GM21723 (cell line): ENCODE data around the gene PPL.

Experiments
- ATAC-seq: cut with Tn5 transposase; IDR thresholded peaks from one replicate; pipeline ENCODE4 v1.9.1; 2021; ENCODE audit warnings: mild to moderate bottlenecking, moderate library complexity; ENCODE audit not compliant: unreplicated experiment

Gene PPL

GRCh38 chr16:4891097-4891885, 45.7 kb downstream of the PPL start:
- no peak for ATAC-seq

- no peak for ATAC-seq
These were observed 46.3 kb downstream of the PPL start for GRCh38 chr16:4890686-4891085.

GRCh38 chr16:4890026-4890425, 46.9 kb downstream of the PPL start:
- ATAC-seq, result no peak

- ATAC-seq, result no peak
These were observed 48.4 kb downstream of the PPL start for GRCh38 chr16:4888428-4889135.

- no peak for ATAC-seq
These were observed 50.8 kb downstream of the PPL start for GRCh38 chr16:4886151-4886550.

- ATAC-seq, result no peak
These were observed 51.7 kb downstream of the PPL start for GRCh38 chr16:4884972-4885874.

- no peak for ATAC-seq
These were observed 52.7 kb downstream of the PPL start for GRCh38 chr16:4884209-4884608.

- no peak for ATAC-seq
These were observed 53.4 kb downstream of the PPL start for GRCh38 chr16:4883501-4883900.

GRCh38 chr16:4882633-4883285, 54.2 kb downstream of the PPL start:
- no peak for ATAC-seq

- no peak for ATAC-seq
These were observed 54.8 kb downstream of the PPL start for GRCh38 chr16:4882000-4882632.

- no peak for ATAC-seq
These were observed 56.9 kb downstream of the PPL start for GRCh38 chr16:4880006-4880580.

- no peak for ATAC-seq
These were observed 57.9 kb downstream of the PPL start for GRCh38 chr16:4879049-4879448.

GRCh38 chr16:4877380-4877685, 59.6 kb downstream of the PPL start:
- ATAC-seq, result no peak

GRCh38 chr16:4876646-4877379, 60.1 kb downstream of the PPL start:
- ATAC-seq, result no peak

- ATAC-seq, result no peak
These were observed 62.3 kb downstream of the PPL start for GRCh38 chr16:4874666-4875065.

- no peak for ATAC-seq
These were observed 63.9 kb downstream of the PPL start for GRCh38 chr16:4873091-4873490.

GRCh38 chr16:4871071-4871470, 65.9 kb downstream of the PPL start:
- no peak for ATAC-seq

- no peak for ATAC-seq
These were observed 66.7 kb downstream of the PPL start for GRCh38 chr16:4870138-4870671.

- no peak for ATAC-seq
These were observed 67.7 kb downstream of the PPL start for GRCh38 chr16:4869147-4869805.
